Ramos (cell line): ENCODE data around the gene RALGAPA2.

Experiments used
- in situ Hi-C: fragments of 300-500 bp; cut with MboI; formaldehyde crosslinking; loops from one replicate; pipeline ENCODE4 v1.14.3; 2022; ENCODE audit warnings: low sequenced_read_pairs; ENCODE audit not compliant: unreplicated experiment

Gene RALGAPA2

GRCh38 chr20:20517296-20517695, 195.1 kb downstream of the RALGAPA2 start:
- in situ Hi-C loops = no loop called here

GRCh38 chr20:20513720-20514119, 198.7 kb downstream of the RALGAPA2 start:
- in situ Hi-C loops = no loop called here

GRCh38 chr20:20505554-20505953, 206.9 kb downstream of the RALGAPA2 start:
- in situ Hi-C loops = no loop called here

- in situ Hi-C loops = no loop called here
These were observed 208.5 kb downstream of the RALGAPA2 start for GRCh38 chr20:20503777-20504530.

- in situ Hi-C loops = no loop called here
These were observed 211.3 kb downstream of the RALGAPA2 start for GRCh38 chr20:20501128-20501527.

- in situ Hi-C loops = no loop called here
These were observed 212.1 kb downstream of the RALGAPA2 start for GRCh38 chr20:20500312-20500711.

GRCh38 chr20:20499439-20499838, 213.0 kb downstream of the RALGAPA2 start:
- in situ Hi-C loops = no loop called here

DNA sequence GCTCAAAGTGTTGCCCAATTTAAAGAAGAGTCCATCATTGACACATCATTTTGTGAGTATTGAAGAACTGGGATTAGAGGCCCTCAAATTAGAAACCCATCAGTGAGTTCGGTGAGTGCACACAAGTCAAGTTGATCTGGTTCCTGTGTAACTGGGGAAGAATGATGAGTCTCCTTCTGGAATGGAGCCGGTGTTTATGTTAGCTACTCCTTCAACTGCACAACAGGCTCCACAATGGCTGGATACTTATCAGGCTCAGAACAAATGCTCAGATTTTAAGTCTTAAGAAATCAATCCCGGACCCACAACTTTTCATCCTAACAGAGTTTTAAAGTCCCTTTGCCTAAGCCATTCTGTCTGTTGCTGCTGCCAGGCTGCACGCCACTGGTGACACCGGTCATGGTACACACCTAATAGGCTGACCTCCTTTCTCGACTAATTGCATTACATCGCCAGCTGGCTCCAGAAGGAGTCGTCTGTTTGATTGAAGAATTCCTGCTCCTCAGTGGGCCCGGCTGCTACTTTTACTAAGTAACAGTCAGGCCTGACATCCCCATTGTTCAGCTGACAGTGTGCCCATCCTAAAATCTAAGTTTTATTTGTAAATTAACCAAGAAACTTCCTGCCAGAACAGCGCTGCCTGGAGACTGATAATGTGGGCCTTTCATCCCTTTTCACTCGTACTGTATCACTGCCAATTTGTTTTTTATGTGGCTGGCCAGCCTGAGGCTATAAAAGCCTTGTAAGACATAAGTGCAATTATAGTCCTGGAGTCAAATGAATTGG, 214.2 kb downstream of the RALGAPA2 start:
- in situ Hi-C loops = no loop called here

GRCh38 chr20:20497242-20497978, 215.0 kb downstream of the RALGAPA2 start:
- in situ Hi-C loops = no loop called here

- in situ Hi-C loops = no loop called here
These were observed 216.5 kb downstream of the RALGAPA2 start for GRCh38 chr20:20495729-20496503.

DNA sequence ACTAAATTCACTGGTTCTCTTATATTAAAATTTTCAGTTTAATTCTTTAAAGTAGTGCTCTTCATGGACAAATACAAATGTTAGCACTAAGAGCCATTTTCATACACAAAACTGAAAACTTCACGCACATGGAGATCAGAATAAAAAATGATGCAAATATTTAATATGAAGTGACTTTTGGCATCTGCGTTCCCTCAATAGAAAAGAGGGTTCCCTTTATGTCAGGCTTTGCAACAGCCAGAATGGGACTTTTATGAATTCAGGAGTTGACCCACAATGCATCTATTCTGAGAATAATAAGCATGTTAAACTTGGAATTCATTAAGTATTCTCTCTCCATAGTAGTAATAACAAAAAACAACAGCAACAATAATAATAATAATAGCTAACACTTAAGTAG, 218.7 kb downstream of the RALGAPA2 start:
- in situ Hi-C loops = no loop called here

- in situ Hi-C loops = no loop called here
These were observed 219.7 kb downstream of the RALGAPA2 start for GRCh38 chr20:20492521-20493332.

DNA sequence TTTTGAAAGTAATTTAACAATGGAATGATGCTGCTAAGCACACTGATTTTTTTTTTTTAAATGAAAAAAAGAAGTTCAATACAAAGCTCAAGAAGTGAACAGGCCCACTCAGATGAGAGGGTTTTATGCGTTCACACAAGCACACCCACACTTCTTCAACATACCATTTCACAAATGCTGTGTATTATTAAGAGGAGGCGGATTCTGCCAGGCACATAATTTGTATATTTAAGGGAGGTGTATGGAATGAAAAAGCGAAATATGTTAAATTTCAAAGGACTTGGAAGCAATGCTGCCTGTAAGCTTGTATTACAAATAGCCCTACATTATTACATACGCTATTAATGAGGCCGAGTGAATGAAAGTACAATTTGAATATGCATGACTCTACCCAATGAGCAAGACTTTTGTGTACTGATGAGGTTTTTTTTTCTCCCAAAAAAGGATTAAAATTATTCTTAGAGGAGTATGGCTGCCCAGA, 220.6 kb downstream of the RALGAPA2 start:
- in situ Hi-C loops = no loop called here

DNA sequence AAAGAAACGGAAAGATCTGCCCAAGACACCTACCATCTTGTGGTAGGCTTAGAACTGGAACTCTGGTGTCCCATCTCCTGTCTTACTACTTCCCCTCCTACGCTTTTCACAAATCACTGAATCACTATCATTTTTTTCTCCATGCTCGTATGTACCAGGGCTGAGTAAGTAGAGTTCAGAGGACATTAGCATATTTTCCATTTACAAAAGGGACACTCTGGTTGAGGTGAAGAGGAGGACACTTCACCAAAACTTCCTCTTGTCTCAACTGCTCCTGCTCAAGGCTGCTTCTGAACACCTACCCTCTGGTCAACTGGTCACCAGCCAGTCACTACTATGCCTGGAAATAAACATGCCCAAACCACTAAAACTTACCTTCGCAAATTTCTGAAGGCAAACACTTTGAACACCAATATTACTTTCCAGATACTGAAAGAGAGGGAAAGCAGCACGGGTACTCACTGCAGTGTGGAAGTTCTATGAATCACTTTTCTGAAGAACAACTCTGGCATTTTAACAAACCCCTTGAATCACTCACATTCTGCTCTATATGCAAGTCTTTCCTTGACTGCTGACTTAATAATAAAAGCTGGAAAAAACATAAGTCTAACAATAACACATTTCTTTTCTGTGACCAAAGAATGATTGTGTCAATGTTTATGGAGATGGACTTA, 221.2 kb downstream of the RALGAPA2 start:
- in situ Hi-C loops = no loop called here

DNA sequence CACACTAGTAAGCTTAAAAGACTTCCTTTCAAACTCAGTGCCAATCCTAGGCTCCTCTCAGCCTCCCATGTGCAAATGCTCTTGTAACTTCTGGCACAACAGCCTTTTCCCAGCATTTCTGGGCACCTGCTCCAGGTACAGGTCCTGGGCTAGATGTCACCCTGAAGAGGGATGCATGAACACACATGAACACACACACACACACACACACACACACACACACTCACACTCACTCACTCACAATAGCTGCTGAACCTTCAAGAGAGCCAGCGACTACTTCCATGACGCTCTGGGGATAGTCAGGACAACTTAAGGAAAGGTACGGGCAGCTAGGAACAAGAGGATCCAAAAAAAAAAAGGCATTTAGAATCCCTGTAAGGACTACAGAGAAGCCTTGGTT, 221.8 kb downstream of the RALGAPA2 start:
- in situ Hi-C loops = no loop called here

GRCh38 chr20:20489648-20490341, 222.6 kb downstream of the RALGAPA2 start:
- in situ Hi-C loops = no loop called here

DNA sequence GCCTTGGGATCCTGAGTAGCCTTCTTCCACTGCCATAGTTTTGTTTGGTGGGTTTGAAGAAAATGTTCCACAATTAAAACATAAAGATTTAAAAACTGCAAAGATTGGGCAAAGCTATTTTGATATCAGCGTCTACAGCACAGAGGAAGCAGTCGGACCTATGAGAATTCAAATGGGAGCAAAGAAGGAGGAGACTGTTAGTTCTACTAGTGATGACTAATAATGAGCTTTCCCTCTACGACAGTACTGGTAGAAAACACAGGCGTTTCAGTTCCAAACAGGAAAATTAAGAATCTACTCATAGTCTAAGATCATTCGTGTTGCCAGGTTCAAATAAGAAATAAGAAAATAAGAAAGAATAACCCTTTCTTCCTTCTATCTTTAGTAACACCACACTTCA, 223.4 kb downstream of the RALGAPA2 start:
- in situ Hi-C loops = no loop called here

DNA sequence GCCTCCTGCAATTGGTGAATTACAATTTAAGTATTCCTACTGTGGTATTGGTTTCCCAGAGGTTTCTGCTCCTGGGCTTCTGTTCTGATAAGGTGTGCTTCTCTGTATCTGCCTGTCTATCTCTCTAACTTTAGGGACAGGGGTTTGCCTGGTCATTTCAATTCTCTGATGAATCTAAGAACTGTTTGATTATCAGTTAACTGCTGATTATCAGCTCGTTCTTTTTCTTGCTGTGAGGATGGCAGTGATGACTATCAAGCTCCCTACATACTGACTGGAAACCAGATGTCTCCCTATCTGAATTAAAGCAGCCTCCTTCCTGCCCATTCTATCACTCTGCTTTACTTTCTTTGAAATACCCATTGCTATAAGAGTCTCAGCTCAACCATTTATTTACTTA, 224.1 kb downstream of the RALGAPA2 start:
- in situ Hi-C loops = no loop called here
